Mesenchymal stem cell (in vitro differentiated cells and primary cell): ENCODE measurements around the gene TRPT1.

Source experiments
- DNase-seq: peaks from one replicate; pipeline ENCODE4 v3.0.0-alpha.2; 2013
- H2AFZ ChIP-seq: one replicate; pipeline ENCODE4 v1.6.1; 2013; ENCODE audit warnings: low read depth, mild to moderate bottlenecking, control low read depth, inconsistent platforms, low read length, moderate library complexity
- H2AK5ac ChIP-seq: 2 replicates; pipeline ENCODE4 v1.6.1; 2013; ENCODE audit warnings: low read length, moderate library complexity, mild to moderate bottlenecking, inconsistent platforms; ENCODE audit not compliant: severe bottlenecking
- H2BK120ac ChIP-seq: one replicate; pipeline ENCODE4 v1.6.1; 2013; ENCODE audit warnings: low read depth, mild to moderate bottlenecking, inconsistent platforms, low read length, moderate library complexity
- H2BK12ac ChIP-seq, 2 experiments: one replicate each; pipeline ENCODE4 v1.6.1; 2013; ENCODE audit warnings: inconsistent platforms in 2 of 2, low read length in 2 of 2, mild to moderate bottlenecking in 2 of 2, moderate library complexity in 2 of 2, control low read depth in 1 of 2
- H2BK15ac ChIP-seq: one replicate; pipeline ENCODE4 v1.6.1; 2013; ENCODE audit warnings: mild to moderate bottlenecking, low read depth, inconsistent platforms; ENCODE audit not compliant: poor library complexity, severe bottlenecking
- H2BK5ac ChIP-seq: 2 replicates; pipeline ENCODE4 v1.6.1; 2013; ENCODE audit warnings: low read depth, mild to moderate bottlenecking, low read length, control low read depth, inconsistent platforms; ENCODE audit not compliant: poor library complexity, severe bottlenecking
- H3K14ac ChIP-seq, 2 experiments: one replicate each; pipeline ENCODE4 v1.6.1; 2013; ENCODE audit warnings: inconsistent platforms in 2 of 2, low read length in 2 of 2, control low read depth in 1 of 2, mild to moderate bottlenecking in 1 of 2, moderate library complexity in 1 of 2
- H3K18ac ChIP-seq, 2 experiments: one replicate each; pipeline ENCODE4 v1.6.1; 2013; ENCODE audit warnings: inconsistent platforms in 2 of 2, low read length in 2 of 2, control low read depth in 1 of 2, low read depth in 1 of 2, mild to moderate bottlenecking in 1 of 2
- H3K23ac ChIP-seq, 2 experiments: one replicate each; pipeline ENCODE4 v1.6.1; 2013; ENCODE audit warnings: inconsistent platforms in 2 of 2, low read length in 2 of 2, mild to moderate bottlenecking in 2 of 2, moderate library complexity in 2 of 2, control low read depth in 1 of 2
- H3K27ac ChIP-seq: 2 replicates; pipeline ENCODE4 v1.5.1; 2013; ENCODE audit warnings: mild to moderate bottlenecking, moderate library complexity, low read length, control low read depth, inconsistent platforms; ENCODE audit not compliant: poor library complexity, severe bottlenecking
- H3K27me3 ChIP-seq, 2 experiments: 2 replicates each; pipeline versions ENCODE4 v1.6.1 to v1.7.0; 2013; ENCODE audit warnings: low read length in 2 of 2, mild to moderate bottlenecking in 2 of 2, moderate library complexity in 2 of 2, control low read depth in 1 of 2, inconsistent platforms in 1 of 2; ENCODE audit not compliant: control insufficient read depth in 1 of 2, insufficient read depth in 1 of 2
- H3K36me3 ChIP-seq, 2 experiments: 2 replicates each; pipeline versions ENCODE4 v1.6.1 to v1.7.0; 2013; ENCODE audit warnings: low read length in 2 of 2, control low read depth in 1 of 2, inconsistent platforms in 1 of 2, low read depth in 1 of 2, mild to moderate bottlenecking in 1 of 2; ENCODE audit not compliant: insufficient read depth in 2 of 2, control insufficient read depth in 1 of 2
- H3K4ac ChIP-seq, 2 experiments: one replicate each; pipeline ENCODE4 v1.6.1; 2013; ENCODE audit warnings: inconsistent platforms in 2 of 2, low read length in 2 of 2, mild to moderate bottlenecking in 2 of 2, moderate library complexity in 2 of 2, control low read depth in 1 of 2, low read depth in 1 of 2
- H3K4me1 ChIP-seq: 2 replicates; pipeline ENCODE4 v1.6.1; 2013; ENCODE audit warnings: low read depth, low read length, control low read depth; ENCODE audit not compliant: control insufficient read depth, insufficient read depth
- H3K4me2 ChIP-seq: 2 replicates; pipeline ENCODE4 v1.6.1; 2013; ENCODE audit warnings: low read length, mild to moderate bottlenecking, inconsistent platforms; ENCODE audit not compliant: poor library complexity, severe bottlenecking
- H3K4me3 ChIP-seq, 2 experiments: 2 replicates each; pipeline versions ENCODE4 v1.5.1 to v1.7.0; 2013; ENCODE audit warnings: low read length in 2 of 2, mild to moderate bottlenecking in 2 of 2, control low read depth in 1 of 2, low read depth in 1 of 2; ENCODE audit not compliant: insufficient read depth in 1 of 2
- H3K79me1 ChIP-seq: replicated peaks from 2 replicates; pipeline ENCODE4 v1.6.1; 2013; ENCODE audit warnings: mild to moderate bottlenecking, control low read depth, low read length, inconsistent platforms; ENCODE audit not compliant: poor library complexity, severe bottlenecking
- H3K9ac ChIP-seq: 2 replicates; pipeline ENCODE4 v1.7.0; 2013; ENCODE audit warnings: mild to moderate bottlenecking, low read length, moderate library complexity
- H3K9me3 ChIP-seq: 2 replicates; pipeline ENCODE4 v1.7.0; 2013; ENCODE audit warnings: mild to moderate bottlenecking, low read length; ENCODE audit not compliant: control insufficient read depth
- H4K8ac ChIP-seq: one replicate; pipeline ENCODE4 v1.6.1; 2013; ENCODE audit warnings: inconsistent platforms, mild to moderate bottlenecking, low read length, moderate library complexity
- H4K91ac ChIP-seq: one replicate; pipeline ENCODE4 v1.6.1; 2013; ENCODE audit warnings: mild to moderate bottlenecking, low read length, inconsistent platforms
- WGBS: methylation state at CpG from one replicate; pipeline ENCODE4 v1.1.7; 2013; ENCODE audit warnings: mixed read lengths; 5-methylcytosine and 5-hydroxymethylcytosine counted together

TRPT1 gene

GRCh38 chr11:64245797-64246620 is 20.0 kb upstream of the TRPT1 start:
- Histone ChIP-seq H3K36me3 (peaks cover 14 to 26% of the 10 kb centered on the region in 2 experiments), H3K79me1 (peaks cover 5% of the 10 kb centered on the region), H4K8ac (peak overlapping the region; percentile 33), H3K27ac (peak overlapping the region; percentile 79), H2BK120ac (peak overlapping the region; percentile 82), H3K23ac (peak overlapping the region in 1 of 2 experiments; percentile 90), H3K14ac (peak overlapping the region in 1 of 2 experiments; percentile 98), H3K4me1 (peaks cover 40% of the 10 kb centered on the region), H3K18ac (peak overlapping the region; percentile 68 to 91), H4K91ac (peak overlapping the region; percentile 95), H3K9me3 (no peaks in the 10 kb centered on the region), H3K4me3 (peak overlapping the region; percentile 75 to 95), H2AFZ (no peak overlapping the region), H2BK5ac (peak overlapping the region; percentile 10), H2AK5ac (peak overlapping the region; percentile 6), H3K4me2 (peak overlapping the region; percentile 89), H2BK12ac (peak overlapping the region; percentile 69 to 87), H3K4ac (peak overlapping the region; percentile 96), H2BK15ac (peak overlapping the region; percentile 30), H3K27me3 (no peaks in the 10 kb centered on the region), H3K9ac (peak overlapping the region; percentile 93)
- DNase-seq = peak; percentile 93
- 2% methylated on average over 32 of the region's 46 CpGs for WGBS

GRCh38 chr11:64245401-64245796 is 19.4 kb upstream of the TRPT1 start:
- H3K9me3 ChIP-seq = no peaks in the 10 kb centered on the region
- peak overlapping the region; percentile 55 for H2BK120ac ChIP-seq
- peaks cover 3% of the 10 kb centered on the region for H3K79me1 ChIP-seq
- WGBS = 33% methylated on average over 2 of the region's 6 CpGs
- H2BK5ac ChIP-seq = peak overlapping the region; percentile 10
- peak overlapping the region; percentile 89 for H3K4me2 ChIP-seq
- H3K18ac ChIP-seq = peak overlapping the region; percentile 46 to 91
- H3K4ac ChIP-seq = peak overlapping the region; percentile 96
- H2AK5ac ChIP-seq = no peak overlapping the region
- H3K4me3 ChIP-seq = peak overlapping the region; percentile 75 to 95
- H3K27ac ChIP-seq = peak overlapping the region; percentile 79
- H3K36me3 ChIP-seq = peaks cover 14 to 26% of the 10 kb centered on the region in 2 experiments
- peak overlapping the region; percentile 95 for H4K91ac ChIP-seq
- H3K14ac ChIP-seq = peak overlapping the region in 1 of 2 experiments; percentile 83
- DNase-seq = no peak
- no peak overlapping the region for H2AFZ ChIP-seq
- no peaks in the 10 kb centered on the region for H3K27me3 ChIP-seq
- H3K4me1 ChIP-seq = peaks cover 37% of the 10 kb centered on the region
- H3K23ac ChIP-seq = no peak overlapping the region
- H4K8ac ChIP-seq = peak overlapping the region; percentile 33
- H2BK15ac ChIP-seq = no peak overlapping the region
- H3K9ac ChIP-seq = peak overlapping the region; percentile 93
- H2BK12ac ChIP-seq = peak overlapping the region in 1 of 2 experiments; percentile 87

DNA sequence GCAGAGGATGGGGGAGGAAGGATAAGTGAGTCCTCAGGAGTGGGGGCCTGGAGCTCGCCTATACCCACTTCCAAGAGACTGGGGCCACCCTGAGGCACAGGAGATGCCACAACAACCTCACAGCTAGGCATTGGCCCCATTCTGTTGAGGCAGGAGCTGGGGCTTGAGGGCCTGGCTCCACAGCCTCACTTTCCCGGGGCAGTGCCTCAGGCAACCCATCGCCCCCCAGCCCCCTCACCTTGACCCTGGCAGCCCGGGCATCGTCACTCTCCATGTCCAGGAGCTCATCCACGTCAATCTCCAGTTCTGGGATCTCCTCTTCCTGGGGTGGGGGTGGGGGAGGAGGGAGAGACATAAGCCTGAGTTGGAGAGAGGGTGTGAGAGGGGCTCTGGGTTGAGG is 19.0 kb upstream of the TRPT1 start:
- DNase-seq = no peak
- peaks cover 6% of the 10 kb centered on the region for H3K79me1 ChIP-seq
- no peaks in the 10 kb centered on the region for H3K9me3 ChIP-seq
- 100% methylated on average over 1 of the region's 6 CpGs for WGBS
- no peak overlapping the region for H4K91ac ChIP-seq
- peak overlapping the region; percentile 10 for H2BK5ac ChIP-seq
- peak overlapping the region; percentile 75 to 95 for H3K4me3 ChIP-seq
- H3K4me2 ChIP-seq = peak overlapping the region; percentile 89
- H3K14ac ChIP-seq = peak overlapping the region in 1 of 2 experiments; percentile 57
- H3K4me1 ChIP-seq = peaks cover 41% of the 10 kb centered on the region
- H3K9ac ChIP-seq = peak overlapping the region; percentile 93
- H2BK15ac ChIP-seq = no peak overlapping the region
- peak overlapping the region; percentile 79 for H3K27ac ChIP-seq
- peak overlapping the region in 1 of 2 experiments; percentile 38 for H3K4ac ChIP-seq
- no peak overlapping the region for H2AFZ ChIP-seq
- peak overlapping the region in 1 of 2 experiments; percentile 81 for H3K23ac ChIP-seq
- H3K18ac ChIP-seq = peak overlapping the region in 1 of 2 experiments; percentile 29
- H2BK120ac ChIP-seq = peak overlapping the region; percentile 27
- H3K36me3 ChIP-seq = peaks cover 15 to 26% of the 10 kb centered on the region in 2 experiments
- H3K27me3 ChIP-seq = no peaks in the 10 kb centered on the region
- peak overlapping the region; percentile 12 for H4K8ac ChIP-seq
- peak overlapping the region; percentile 68 for H2AK5ac ChIP-seq
- H2BK12ac ChIP-seq = peak overlapping the region in 1 of 2 experiments; percentile 60

DNA sequence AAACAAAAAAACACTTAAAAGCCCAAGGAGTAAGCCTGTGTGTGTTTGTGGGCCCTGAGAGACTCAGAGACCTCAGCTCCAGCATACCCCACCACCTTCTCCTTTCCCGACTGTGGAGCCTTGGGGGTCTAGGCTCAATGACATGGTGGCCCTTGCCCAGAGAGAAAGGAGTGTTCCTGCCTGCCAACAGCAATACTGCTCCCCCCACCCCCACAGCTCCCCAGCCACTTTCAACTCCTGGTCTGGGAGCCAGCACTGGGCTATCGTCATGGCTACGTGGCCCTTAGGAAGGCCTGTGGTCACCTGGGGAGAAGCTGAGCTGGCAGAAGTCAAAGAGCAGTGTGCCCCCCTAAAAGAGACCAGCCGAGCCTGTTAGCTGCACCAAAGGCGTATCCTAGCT is 18.1 kb upstream of the TRPT1 start:
- H3K18ac ChIP-seq = no peak overlapping the region
- H3K4ac ChIP-seq = no peak overlapping the region
- H3K14ac ChIP-seq = no peak overlapping the region
- H3K4me3 ChIP-seq = peak overlapping the region in 1 of 2 experiments; percentile 51
- H4K91ac ChIP-seq = no peak overlapping the region
- no peak overlapping the region for H2BK120ac ChIP-seq
- H2AK5ac ChIP-seq = no peak overlapping the region
- peak overlapping the region; percentile 1 for H3K27ac ChIP-seq
- H3K79me1 ChIP-seq = peaks cover 10% of the 10 kb centered on the region
- WGBS = 76% methylated on average over 3 of the region's 5 CpGs
- no peaks in the 10 kb centered on the region for H3K27me3 ChIP-seq
- H3K23ac ChIP-seq = no peak overlapping the region
- H2BK5ac ChIP-seq = no peak overlapping the region
- H2BK12ac ChIP-seq = no peak overlapping the region
- no peaks in the 10 kb centered on the region for H3K9me3 ChIP-seq
- no peak for DNase-seq
- peaks cover 41% of the 10 kb centered on the region for H3K4me1 ChIP-seq
- peaks cover 22 to 30% of the 10 kb centered on the region in 2 experiments for H3K36me3 ChIP-seq
- no peak overlapping the region for H2AFZ ChIP-seq
- H3K4me2 ChIP-seq = no peak overlapping the region
- H2BK15ac ChIP-seq = no peak overlapping the region
- no peak overlapping the region for H4K8ac ChIP-seq
- H3K9ac ChIP-seq = peak overlapping the region; percentile 93
